NCI-H1048 (cell line): ENCODE data around the gene SLC26A11.
"Not testable (repeated sequence)": the region's sequence is repeated elsewhere in the genome, so short reads cannot be mapped to it uniquely, and the experiment has no call there.

Source experiments
- DNase-seq: peaks from one replicate; lab custom pipeline; 2025; lab: John Stamatoyannopoulos, UW

The SLC26A11 gene

DNA sequence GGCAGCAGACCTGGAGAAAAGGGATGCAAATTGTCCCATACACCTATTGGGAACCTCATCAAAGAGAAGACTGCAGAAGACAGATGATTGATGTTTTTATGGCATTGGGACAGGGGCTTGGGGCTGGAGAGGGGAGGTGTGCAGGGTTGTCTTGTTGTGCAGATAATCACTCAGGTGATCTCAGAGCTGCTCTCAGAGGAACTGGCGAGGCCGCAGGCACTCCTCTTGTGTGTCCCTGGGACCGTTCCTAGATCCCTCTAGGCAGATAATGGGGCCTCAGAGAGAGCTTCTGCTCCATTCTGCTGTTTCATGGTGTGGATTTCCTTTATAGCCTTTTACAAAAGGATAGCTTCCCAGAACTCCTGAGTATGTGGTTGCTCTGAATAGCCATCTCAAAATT lies 42.1 kb downstream of the SLC26A11 start:
- no peak for DNase-seq

- DNase-seq, result no peak
Observed at GRCh38 chr17:80262775-80263244, 42.6 kb downstream of the SLC26A11 start.

GRCh38 chr17:80263253-80264204 lies 43.3 kb downstream of the SLC26A11 start:
- DNase-seq, result no peak

DNA sequence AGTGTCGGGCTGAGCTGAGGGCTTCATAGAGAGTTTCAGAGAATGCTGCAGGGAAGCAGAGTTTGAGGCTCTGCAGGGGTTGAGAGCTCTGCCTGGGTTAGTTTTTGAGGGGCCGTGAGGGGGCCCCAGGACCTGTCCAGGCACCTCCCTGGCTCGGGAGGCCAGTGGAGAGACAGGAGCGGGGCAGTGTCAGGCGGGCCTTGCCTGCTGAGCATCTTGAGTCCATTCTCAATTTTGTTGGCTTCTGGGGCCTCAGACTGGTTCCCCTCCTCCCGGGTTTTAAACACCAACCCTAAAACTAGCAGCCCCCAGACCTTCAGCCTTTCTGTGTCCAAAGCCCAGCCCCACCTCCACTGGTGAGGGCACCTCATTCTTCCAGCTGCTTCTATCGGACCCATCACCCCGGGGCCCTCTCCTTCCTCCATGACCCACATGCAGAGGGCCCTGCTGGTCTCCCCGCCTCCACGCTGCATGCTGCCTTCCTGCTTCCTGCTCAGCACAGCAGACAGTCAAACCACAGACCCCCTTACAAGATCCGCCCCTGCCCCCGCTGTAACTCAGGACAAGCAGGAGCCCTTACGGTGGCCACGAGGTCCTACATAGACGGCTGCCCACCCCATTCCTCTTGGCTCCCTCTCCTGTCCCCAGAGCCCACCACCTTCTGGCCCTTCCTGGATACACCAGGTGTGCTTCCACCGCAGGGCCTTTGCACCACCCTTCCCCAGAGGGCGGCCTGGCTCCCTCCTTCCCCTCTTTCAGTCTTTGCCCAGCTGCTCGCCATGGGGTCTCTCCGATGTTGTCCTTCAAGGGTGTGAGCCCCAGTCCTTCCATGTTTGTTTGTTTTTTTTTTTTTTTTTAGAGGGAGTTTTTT lies 44.2 kb downstream of the SLC26A11 start:
- no peak for DNase-seq

DNA sequence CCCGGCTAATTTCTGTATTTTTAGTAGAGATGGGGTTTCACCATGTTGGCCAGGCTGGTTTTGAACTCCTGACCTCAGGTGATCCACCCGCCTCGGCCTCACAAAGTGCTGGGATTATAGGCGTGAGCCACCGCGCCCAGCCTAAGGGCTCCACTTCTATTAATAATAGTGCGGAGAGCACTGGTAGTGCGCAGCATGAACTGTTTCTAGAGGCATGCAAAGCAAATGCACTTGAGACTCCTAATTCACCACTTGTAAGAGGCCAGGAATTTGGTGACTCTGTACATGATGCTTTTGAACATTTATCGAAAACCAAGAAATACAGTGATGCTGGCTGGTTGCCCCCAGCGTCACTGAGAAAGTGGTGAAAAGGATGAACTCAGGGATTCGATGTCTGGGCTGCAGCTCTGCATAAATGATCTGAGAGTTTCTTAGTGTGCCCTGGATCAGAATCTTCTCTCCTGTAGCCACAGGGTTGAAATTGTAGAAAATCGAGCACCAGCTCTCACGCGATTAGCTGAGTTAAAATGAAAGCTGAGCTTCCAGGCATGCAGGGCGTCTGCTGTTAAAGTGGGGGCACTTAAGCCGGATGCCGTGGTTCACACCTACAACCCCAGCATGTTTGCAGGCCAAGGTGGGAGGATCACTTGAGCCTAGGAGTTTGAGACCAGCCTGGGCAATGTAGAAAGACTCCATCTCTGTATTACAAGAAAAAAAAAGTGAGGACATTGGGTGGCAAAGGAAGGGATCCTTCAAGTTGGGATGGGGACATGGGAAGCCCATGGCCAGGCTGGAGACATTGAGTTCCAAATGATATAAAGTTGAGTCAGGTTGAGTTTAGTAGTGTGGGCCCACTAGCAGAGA lies 45.2 kb downstream of the SLC26A11 start:
- no peak for DNase-seq

GRCh38 chr17:80267391-80267790 lies 47.2 kb downstream of the SLC26A11 start:
- DNase-seq, result no peak

GRCh38 chr17:80268427-80268826 lies 48.2 kb downstream of the SLC26A11 start:
- DNase-seq, result no peak

- no peak for DNase-seq
Observed at GRCh38 chr17:80269405-80269807, 49.2 kb downstream of the SLC26A11 start.

DNA sequence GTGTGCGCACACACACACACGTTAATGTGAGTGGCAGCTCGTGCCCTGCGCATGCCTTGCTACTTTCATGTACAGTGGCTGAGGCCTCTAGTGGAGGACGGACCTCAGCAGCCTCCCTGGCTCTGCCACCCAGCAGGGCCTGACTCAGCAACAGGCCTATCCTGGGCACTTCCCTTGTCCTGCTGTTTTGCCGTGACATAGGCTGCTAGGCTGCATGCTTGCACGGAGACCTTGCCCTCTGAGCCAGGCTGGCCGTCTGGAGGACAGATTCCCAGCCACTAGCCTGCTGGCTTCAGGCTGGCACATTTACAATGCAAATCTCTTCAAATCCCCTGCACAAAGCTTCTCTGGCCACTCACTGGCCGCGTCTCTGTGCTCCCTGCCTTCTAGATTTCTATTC lies 49.9 kb downstream of the SLC26A11 start:
- no peak for DNase-seq

- no peak for DNase-seq
Observed at GRCh38 chr17:80270836-80271235, 50.6 kb downstream of the SLC26A11 start.

- no peak for DNase-seq
Observed at GRCh38 chr17:80272366-80272765, 52.1 kb downstream of the SLC26A11 start.

GRCh38 chr17:80274331-80274730 lies 54.1 kb downstream of the SLC26A11 start:
- no peak for DNase-seq

DNA sequence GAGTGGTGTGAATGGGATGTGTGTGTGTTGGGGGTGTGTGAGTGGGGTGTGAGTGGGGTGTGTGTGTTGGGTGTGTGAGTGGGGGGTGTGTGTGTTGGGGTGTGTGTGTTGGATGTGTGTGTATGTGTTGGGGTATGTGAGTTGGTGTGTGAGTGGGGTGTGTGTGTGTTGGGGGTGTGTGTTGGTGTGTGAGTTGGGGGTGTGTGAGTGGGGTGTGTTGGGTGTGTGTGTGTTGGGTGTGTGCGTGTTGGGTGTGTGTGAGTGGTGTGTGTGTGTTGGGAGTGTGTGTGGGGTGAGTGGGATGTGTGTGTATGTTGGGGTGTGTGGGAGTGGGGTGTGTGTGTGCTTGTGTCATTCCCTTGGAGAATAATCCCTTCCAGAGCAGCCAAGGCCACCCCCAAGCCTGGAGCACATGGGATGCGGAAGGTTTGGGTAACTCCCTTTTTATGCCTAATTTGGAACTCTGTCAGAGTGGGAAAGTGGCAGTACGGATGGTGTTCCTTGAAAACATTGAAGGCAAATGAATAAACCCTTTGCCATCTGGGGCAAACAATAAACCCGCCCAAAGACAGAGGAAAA lies 54.7 kb downstream of the SLC26A11 start:
- no peak for DNase-seq

DNA sequence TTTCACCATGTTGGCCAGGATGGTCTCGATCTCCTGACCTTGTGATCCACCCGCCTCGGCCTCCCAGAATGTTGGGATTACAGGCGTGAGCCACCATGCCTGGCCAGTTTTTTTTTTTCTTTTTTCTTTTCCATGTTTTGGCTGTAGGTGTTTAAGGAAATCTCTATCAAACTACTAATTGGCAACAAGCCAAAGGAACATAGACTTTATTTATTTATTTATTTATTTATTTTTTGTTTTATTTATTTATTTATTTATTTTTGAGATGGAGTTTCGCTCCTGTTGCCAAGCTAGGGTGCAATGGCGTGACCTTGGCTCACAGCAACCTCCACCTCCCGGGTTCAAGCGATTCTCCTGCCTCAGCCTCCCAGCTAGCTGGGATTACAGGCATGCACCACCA lies 55.6 kb downstream of the SLC26A11 start:
- not testable (repeated sequence) for DNase-seq

- DNase-seq, result no peak
Observed at GRCh38 chr17:80277751-80278671, 57.8 kb downstream of the SLC26A11 start.

- no peak for DNase-seq
Observed at GRCh38 chr17:80279895-80280294, 59.7 kb downstream of the SLC26A11 start.

- no peak for DNase-seq
Observed at GRCh38 chr17:80281516-80281915, 61.3 kb downstream of the SLC26A11 start.

- no peak for DNase-seq
Observed at GRCh38 chr17:80283116-80283852, 63.1 kb downstream of the SLC26A11 start.

DNA sequence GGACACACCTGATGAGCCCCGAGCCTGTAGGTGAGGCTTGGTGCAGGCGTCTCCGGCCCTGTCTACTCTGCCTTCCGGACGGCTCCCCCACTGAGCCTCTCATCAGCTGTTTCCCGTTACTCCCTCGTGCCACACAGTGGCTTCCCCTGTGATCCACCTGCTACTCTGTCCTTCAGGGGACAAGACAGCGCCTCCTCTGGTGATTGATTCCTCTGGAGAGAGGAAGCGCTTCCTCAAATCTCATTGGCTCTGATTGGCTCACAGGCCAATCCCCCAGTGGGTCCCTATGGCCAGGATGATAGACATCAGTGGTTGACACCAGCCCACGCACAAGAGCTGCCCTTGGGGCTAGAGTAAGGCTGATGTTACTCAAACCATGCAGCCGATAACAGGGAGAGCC lies 64.4 kb downstream of the SLC26A11 start:
- DNase-seq, result no peak
